ENCODE data around the gene SAYSD1.

SAYSD1 gene

DNA sequence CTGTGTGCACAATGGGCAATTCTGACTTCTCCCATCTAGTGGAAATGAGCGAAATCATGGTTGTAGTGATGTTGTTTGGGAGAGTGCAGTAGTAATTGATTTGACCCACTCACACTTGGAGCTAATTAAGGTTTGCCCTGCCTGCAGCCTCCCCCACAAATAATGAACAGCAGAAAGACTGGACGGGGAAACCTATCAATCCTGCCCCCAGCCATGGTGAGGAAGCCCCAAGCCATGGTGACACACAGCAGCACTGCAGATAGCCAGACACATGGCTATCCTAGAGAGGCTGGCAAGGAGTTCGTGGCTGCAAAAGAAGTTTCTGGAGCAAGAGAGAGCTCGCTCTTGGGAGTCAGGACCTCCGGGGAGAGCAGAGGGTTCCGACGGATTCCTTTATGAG, 27.8 kb downstream of the SAYSD1 start:
- Histone ChIP-seq H3K79me2 (ENCODE audit: insufficient read depth, low read length) (no peaks in the 10 kb centered on the region), H3K27ac (ENCODE audit: low read depth, low read length) (no peak overlapping the region), H3K4me2 (ENCODE audit: low read depth, low read length, poor library complexity, severe bottlenecking) (no peak overlapping the region), H3K36me3 (ENCODE audit: low read length) (no peaks in the 10 kb centered on the region), H4K20me1 (ENCODE audit: low read depth, low read length) (no peaks in the 10 kb centered on the region), H3K9me2 (replicated peaks; ENCODE audit: insufficient read depth, low read length) (no peaks in the 10 kb centered on the region), H3K9ac (ENCODE audit: low read length) (no peak overlapping the region), H3K4me3 (ENCODE audit: insufficient read depth, low read length, poor library complexity, severe bottlenecking) (no peak overlapping the region), H3K27me3 (ENCODE audit: low read length) (no peaks in the 10 kb centered on the region), H3K9me3 (ENCODE audit: insufficient read depth, low read length) (no peaks in the 10 kb centered on the region), H2AFZ (ENCODE audit: low read depth, low read length, severe bottlenecking) (no peak overlapping the region), H3F3A (ENCODE audit: insufficient read depth) (no peaks in the 10 kb centered on the region)
- TF ChIP-seq EZH2phosphoT487 (conservative IDR thresholded peaks at IDR 0.05; ENCODE audit: low read length) (no peak), CTCF (IDR thresholded peaks at IDR 0.05; ENCODE audit: insufficient read depth, low read length, poor library complexity, severe bottlenecking) (no peak)

GRCh38 chr6:39086711-39087110, 28.3 kb downstream of the SAYSD1 start:
- H3K36me3 ChIP-seq (ENCODE audit: low read length): no peaks in the 10 kb centered on the region
- no peaks in the 10 kb centered on the region for H3K79me2 ChIP-seq (ENCODE audit: insufficient read depth, low read length)
- no peak overlapping the region for H3K27ac ChIP-seq (ENCODE audit: low read depth, low read length)
- TF ChIP-seq CTCF (IDR thresholded peaks at IDR 0.05; ENCODE audit: insufficient read depth, low read length, poor library complexity, severe bottlenecking) (no peak), EZH2phosphoT487 (conservative IDR thresholded peaks at IDR 0.05; ENCODE audit: low read length) (no peak)
- no peak overlapping the region for H3K4me3 ChIP-seq (ENCODE audit: insufficient read depth, low read length, poor library complexity, severe bottlenecking)
- H3F3A ChIP-seq (ENCODE audit: insufficient read depth): no peaks in the 10 kb centered on the region
- no peaks in the 10 kb centered on the region for H4K20me1 ChIP-seq (ENCODE audit: low read depth, low read length)
- H3K4me2 ChIP-seq (ENCODE audit: low read depth, low read length, poor library complexity, severe bottlenecking): no peak overlapping the region
- no peak overlapping the region for H2AFZ ChIP-seq (ENCODE audit: low read depth, low read length, severe bottlenecking)
- H3K9me2 ChIP-seq (replicated peaks; ENCODE audit: insufficient read depth, low read length): no peaks in the 10 kb centered on the region
- H3K27me3 ChIP-seq (ENCODE audit: low read length): no peaks in the 10 kb centered on the region
- no peak overlapping the region for H3K9ac ChIP-seq (ENCODE audit: low read length)
- H3K9me3 ChIP-seq (ENCODE audit: insufficient read depth, low read length): no peaks in the 10 kb centered on the region

DNA sequence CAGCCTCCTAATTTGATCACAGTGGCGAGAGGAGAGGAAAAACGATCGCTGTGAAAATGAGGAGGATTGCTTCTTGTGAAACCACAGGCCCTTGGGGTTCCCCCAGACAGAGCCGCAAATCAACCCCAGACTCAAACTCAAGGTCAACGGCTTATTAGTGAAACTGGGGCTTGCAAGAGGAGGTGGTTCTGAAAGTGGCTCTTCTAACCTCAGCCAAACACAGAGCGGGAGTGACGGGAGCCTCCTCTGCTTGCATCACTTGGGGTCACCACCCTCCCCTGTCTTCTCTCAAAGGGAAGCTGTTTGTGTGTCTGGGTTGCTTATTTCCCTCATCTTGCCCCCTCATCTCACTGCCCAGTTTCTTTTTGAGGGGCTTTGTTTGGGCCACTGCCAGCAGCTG, 28.7 kb downstream of the SAYSD1 start:
- Histone ChIP-seq H3K4me2 (ENCODE audit: low read depth, low read length, poor library complexity, severe bottlenecking) (no peak overlapping the region), H3K9me2 (replicated peaks; ENCODE audit: insufficient read depth, low read length) (no peaks in the 10 kb centered on the region), H3K79me2 (ENCODE audit: insufficient read depth, low read length) (no peaks in the 10 kb centered on the region), H3K4me3 (ENCODE audit: insufficient read depth, low read length, poor library complexity, severe bottlenecking) (no peak overlapping the region), H3K9me3 (ENCODE audit: insufficient read depth, low read length) (no peaks in the 10 kb centered on the region), H3K9ac (ENCODE audit: low read length) (no peak overlapping the region), H4K20me1 (ENCODE audit: low read depth, low read length) (no peaks in the 10 kb centered on the region), H3F3A (ENCODE audit: insufficient read depth) (no peaks in the 10 kb centered on the region), H3K36me3 (ENCODE audit: low read length) (no peaks in the 10 kb centered on the region), H3K27ac (ENCODE audit: low read depth, low read length) (no peak overlapping the region), H3K27me3 (ENCODE audit: low read length) (no peaks in the 10 kb centered on the region), H2AFZ (ENCODE audit: low read depth, low read length, severe bottlenecking) (no peak overlapping the region)
- TF ChIP-seq CTCF (IDR thresholded peaks at IDR 0.05; ENCODE audit: insufficient read depth, low read length, poor library complexity, severe bottlenecking): no peak
- TF ChIP-seq EZH2phosphoT487 (conservative IDR thresholded peaks at IDR 0.05; ENCODE audit: low read length): no peak
